DOHH2 (cell line): ENCODE results near the gene SLC44A5.
"Not testable (repeated sequence)": the region's sequence is repeated elsewhere in the genome, so short reads cannot be mapped to it uniquely, and the experiment has no call there.

Experiments
- H3F3A ChIP-seq: fragments of 200-600 bp; sonication (generic), shearing (Covaris generic); 2 replicates; pipeline ENCODE4 v1.6.0; 2016; ENCODE audit warnings: antibody characterized with exemption, mild to moderate bottlenecking; ENCODE audit not compliant: control insufficient read depth, insufficient read depth
- H3K27ac ChIP-seq: fragments of 200-600 bp; sonication (generic); 2 replicates; pipeline ENCODE4 v1.5.1; 2014; ENCODE audit warnings: low read depth, mild to moderate bottlenecking, low read length, moderate library complexity
- H3K27me3 ChIP-seq: fragments of 200-600 bp; sonication (generic); 2 replicates; pipeline ENCODE4 v1.6.1; 2014; ENCODE audit warnings: mild to moderate bottlenecking, low read length, mixed read lengths; ENCODE audit not compliant: control insufficient read depth
- H3K36me3 ChIP-seq: fragments of 200-600 bp; sonication (generic); 2 replicates; pipeline ENCODE4 v1.6.1; 2014; ENCODE audit warnings: mild to moderate bottlenecking, low read length, moderate library complexity, mixed read lengths; ENCODE audit not compliant: control insufficient read depth
- H3K4me1 ChIP-seq: fragments of 200-600 bp; sonication (generic); 2 replicates; pipeline ENCODE4 v1.6.1; 2014; ENCODE audit warnings: mild to moderate bottlenecking, low read length, mixed read lengths; ENCODE audit not compliant: control insufficient read depth
- H3K4me2 ChIP-seq: fragments of 200-600 bp; sonication (generic); 2 replicates; pipeline ENCODE4 v1.6.0; 2014; ENCODE audit warnings: mild to moderate bottlenecking, low read length, moderate library complexity
- H3K4me3 ChIP-seq: fragments of 200-600 bp; sonication (generic); 2 replicates; pipeline ENCODE4 v1.5.1; 2014; ENCODE audit warnings: mild to moderate bottlenecking, low read length, mixed read lengths
- H3K79me2 ChIP-seq: fragments of 200-600 bp; sonication (generic); 2 replicates; pipeline ENCODE4 v1.6.1; 2014; ENCODE audit warnings: mild to moderate bottlenecking, low read length, mixed read lengths; ENCODE audit not compliant: control insufficient read depth
- H3K9me2 ChIP-seq: fragments of 200-600 bp; sonication (generic); replicated peaks from 2 replicates; pipeline ENCODE4 v1.6.1; 2014; ENCODE audit warnings: mild to moderate bottlenecking, low read length, mixed read lengths; ENCODE audit not compliant: control insufficient read depth
- H3K9me3 ChIP-seq: fragments of 200-600 bp; sonication (generic); 2 replicates; pipeline ENCODE4 v1.6.1; 2014; ENCODE audit warnings: antibody characterized with exemption, low read length, mixed read lengths; ENCODE audit not compliant: control insufficient read depth, insufficient read depth
- H4K20me1 ChIP-seq: fragments of 200-600 bp; sonication (generic); 2 replicates; pipeline ENCODE4 v1.6.0; 2014; ENCODE audit warnings: low read depth, mild to moderate bottlenecking, antibody characterized with exemption, low read length, moderate library complexity; ENCODE audit not compliant: control insufficient read depth, insufficient read depth
- EZH2phosphoT487 ChIP-seq: fragments of 200-600 bp; sonication (generic); IDR thresholded peaks from 2 replicates; pipeline ENCODE4 v1.6.1; 2017; ENCODE audit warnings: borderline replicate concordance, mild to moderate bottlenecking, antibody characterized with exemption, low read length, moderate library complexity, mixed read lengths
- TF ChIP-seq, protein P1 (sequence below): fragments of 200-600 bp; sonication (generic); IDR thresholded peaks from one replicate; pipeline ENCODE4 v1.5.1; 2014; ENCODE audit warnings: antibody characterized with exemption, mild to moderate bottlenecking, low read depth, low read length; ENCODE audit not compliant: poor library complexity, severe bottlenecking

SLC44A5 gene

DNA sequence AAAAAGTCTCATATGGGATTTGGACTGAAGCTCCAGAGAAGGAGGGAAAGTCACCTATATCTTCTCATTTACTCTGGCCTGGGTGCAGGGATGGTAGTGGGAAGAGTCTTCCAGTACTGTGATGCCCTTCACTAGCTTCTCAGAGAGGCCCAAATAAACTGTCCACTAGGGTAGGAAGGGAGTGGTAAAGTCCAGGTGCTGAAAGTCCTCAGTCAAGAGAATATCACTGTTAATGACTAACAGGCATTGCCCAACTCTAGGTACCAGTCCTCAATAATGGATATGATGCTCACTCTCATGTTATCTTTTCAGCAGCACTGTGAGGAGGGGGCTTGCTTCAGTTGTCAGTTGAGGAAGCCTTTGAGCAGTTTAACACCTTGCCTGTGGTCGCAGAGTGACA lies 412.8 kb downstream of the SLC44A5 start:
- no peaks in the 10 kb centered on the region for H3K27me3 ChIP-seq
- TF ChIP-seq, protein P1, sequence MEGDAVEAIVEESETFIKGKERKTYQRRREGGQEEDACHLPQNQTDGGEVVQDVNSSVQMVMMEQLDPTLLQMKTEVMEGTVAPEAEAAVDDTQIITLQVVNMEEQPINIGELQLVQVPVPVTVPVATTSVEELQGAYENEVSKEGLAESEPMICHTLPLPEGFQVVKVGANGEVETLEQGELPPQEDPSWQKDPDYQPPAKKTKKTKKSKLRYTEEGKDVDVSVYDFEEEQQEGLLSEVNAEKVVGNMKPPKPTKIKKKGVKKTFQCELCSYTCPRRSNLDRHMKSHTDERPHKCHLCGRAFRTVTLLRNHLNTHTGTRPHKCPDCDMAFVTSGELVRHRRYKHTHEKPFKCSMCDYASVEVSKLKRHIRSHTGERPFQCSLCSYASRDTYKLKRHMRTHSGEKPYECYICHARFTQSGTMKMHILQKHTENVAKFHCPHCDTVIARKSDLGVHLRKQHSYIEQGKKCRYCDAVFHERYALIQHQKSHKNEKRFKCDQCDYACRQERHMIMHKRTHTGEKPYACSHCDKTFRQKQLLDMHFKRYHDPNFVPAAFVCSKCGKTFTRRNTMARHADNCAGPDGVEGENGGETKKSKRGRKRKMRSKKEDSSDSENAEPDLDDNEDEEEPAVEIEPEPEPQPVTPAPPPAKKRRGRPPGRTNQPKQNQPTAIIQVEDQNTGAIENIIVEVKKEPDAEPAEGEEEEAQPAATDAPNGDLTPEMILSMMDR, result no peak
- TF ChIP-seq EZH2phosphoT487, result no peak
- no peaks in the 10 kb centered on the region for H3K9me3 ChIP-seq

DNA sequence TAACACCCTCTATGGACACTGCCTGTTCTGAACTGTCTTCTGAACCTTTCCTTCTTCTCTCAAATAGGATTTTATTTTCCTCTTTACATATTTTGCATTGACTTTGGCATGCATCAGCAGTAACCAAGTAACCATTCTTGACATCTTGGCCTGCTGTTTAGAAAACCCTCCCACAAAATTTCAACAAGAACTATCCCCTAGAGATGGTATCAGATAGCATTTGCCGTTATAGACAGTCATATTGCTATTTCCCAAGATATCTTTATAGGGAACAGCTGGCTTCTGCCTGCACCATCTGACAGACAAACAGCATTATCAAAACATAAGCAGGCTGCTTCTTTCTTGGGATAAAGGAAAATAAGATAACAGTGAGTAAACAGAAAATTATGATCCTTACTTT lies 422.0 kb downstream of the SLC44A5 start:
- no peaks in the 10 kb centered on the region for H4K20me1 ChIP-seq
- H3F3A ChIP-seq, result no peaks in the 10 kb centered on the region
- no peaks in the 10 kb centered on the region for H3K79me2 ChIP-seq
- no peak overlapping the region for H3K27ac ChIP-seq
- H3K27me3 ChIP-seq, result no peaks in the 10 kb centered on the region
- H3K9me2 ChIP-seq, result no peaks in the 10 kb centered on the region
- H3K4me1 ChIP-seq, result no peaks in the 10 kb centered on the region
- no peak overlapping the region for H3K4me3 ChIP-seq
- no peaks in the 10 kb centered on the region for H3K9me3 ChIP-seq
- no peaks in the 10 kb centered on the region for H3K36me3 ChIP-seq
- no peak overlapping the region for H3K4me2 ChIP-seq
- TF ChIP-seq, protein P1, result no peak
- TF ChIP-seq EZH2phosphoT487, result no peak

More for the DNA sequence above, 412.8 kb downstream of the SLC44A5 start:
- no peaks in the 10 kb centered on the region for H3K4me1 ChIP-seq
- no peaks in the 10 kb centered on the region for H4K20me1 ChIP-seq
- no peak overlapping the region for H3K4me3 ChIP-seq
- H3K9me2 ChIP-seq, result no peaks in the 10 kb centered on the region
- H3F3A ChIP-seq, result no peaks in the 10 kb centered on the region
- no peak overlapping the region for H3K27ac ChIP-seq
- H3K36me3 ChIP-seq, result no peaks in the 10 kb centered on the region
- H3K79me2 ChIP-seq, result no peaks in the 10 kb centered on the region
- H3K4me2 ChIP-seq, result no peak overlapping the region

DNA sequence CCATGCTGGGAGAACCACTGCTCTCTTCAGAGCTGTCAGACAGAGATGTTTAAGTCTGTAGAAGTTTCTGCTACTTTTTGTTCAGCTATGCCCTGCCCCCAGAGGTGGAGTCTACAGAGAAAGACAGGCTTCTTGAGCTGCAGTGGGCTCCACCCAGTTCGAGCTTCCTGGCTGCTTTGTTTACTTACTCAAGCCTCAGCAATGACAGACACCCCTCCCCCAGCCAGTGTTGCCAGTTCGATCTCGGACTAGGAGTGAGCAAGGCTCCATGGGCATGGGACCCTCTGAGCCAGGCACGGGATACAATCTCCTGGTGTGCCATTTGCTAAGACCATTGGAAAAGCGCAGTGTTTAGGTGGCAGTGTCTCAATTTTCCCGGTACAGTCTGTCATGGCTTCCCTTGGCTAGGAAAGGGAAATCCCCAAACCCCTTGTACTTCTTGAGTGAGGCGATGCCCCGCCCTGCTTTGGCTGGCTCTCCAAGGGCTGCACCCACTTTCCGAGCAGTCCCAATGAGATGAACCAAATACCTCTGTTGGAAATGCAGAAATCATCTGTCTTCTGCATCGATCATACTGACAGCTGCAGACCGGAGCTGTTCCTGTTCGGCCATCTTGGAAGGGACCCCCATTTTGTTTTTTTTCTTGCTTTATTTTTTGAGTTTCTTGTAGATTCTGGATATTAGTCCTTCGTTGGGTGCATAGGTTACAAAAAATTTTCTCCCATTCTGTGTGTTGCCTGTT lies 429.5 kb downstream of the SLC44A5 start:
- H3K9me2 ChIP-seq, H3K4me1 ChIP-seq, H3K4me2 ChIP-seq, H3K36me3 ChIP-seq, H3K27me3 ChIP-seq, H3K79me2 ChIP-seq, H3K9me3 ChIP-seq, H3F3A ChIP-seq, H3K4me3 ChIP-seq, H4K20me1 ChIP-seq, H3K27ac ChIP-seq: not testable (repeated sequence)

GRCh38 chr1:75174031-75174760 lies 436.7 kb downstream of the SLC44A5 start:
- Histone ChIP-seq H3K4me2 (no peak overlapping the region), H3K9me2 (no peaks in the 10 kb centered on the region), H4K20me1 (no peaks in the 10 kb centered on the region), H3K27ac (no peak overlapping the region), H3K36me3 (no peaks in the 10 kb centered on the region), H3K4me3 (no peak overlapping the region), H3K27me3 (no peaks in the 10 kb centered on the region), H3K79me2 (no peaks in the 10 kb centered on the region), H3K9me3 (no peaks in the 10 kb centered on the region), H3F3A (no peaks in the 10 kb centered on the region), H3K4me1 (no peaks in the 10 kb centered on the region)
- TF ChIP-seq EZH2phosphoT487, result no peak
- TF ChIP-seq, protein P1, result no peak
